Nephron (organoid): ENCODE results near the gene DLL3.
A peak's percentile ranks its signal among the peaks of the same experiment; 100 is the strongest.
"Not testable (repeated sequence)": the region's sequence is repeated elsewhere in the genome, so short reads cannot be mapped to it uniquely, and the experiment has no call there.

ENCODE experiments used
- H3K27ac Mint-ChIP-seq, 3 experiments: 2 replicates each; pipeline ENCODE4 v1.8.0; 2020; ENCODE audit warnings: mixed read lengths in 3 of 3, mild to moderate bottlenecking in 2 of 3, moderate library complexity in 1 of 3
- H3K27me3 Mint-ChIP-seq: 2 replicates; pipeline ENCODE4 v1.8.0; 2021; ENCODE audit warnings: low read depth, mild to moderate bottlenecking, moderate library complexity, mixed read lengths
- H3K36me3 Mint-ChIP-seq: 2 replicates; pipeline ENCODE4 v1.8.0; 2020; ENCODE audit warnings: low read depth, mixed read lengths
- H3K4me1 Mint-ChIP-seq: 2 replicates; pipeline ENCODE4 v1.8.0; 2020; ENCODE audit warnings: mixed read lengths
- H3K4me3 Mint-ChIP-seq, 3 experiments: 2 replicates each; pipeline ENCODE4 v1.8.0; 2020; ENCODE audit warnings: mild to moderate bottlenecking in 3 of 3, mixed read lengths in 3 of 3, moderate library complexity in 2 of 3
- H3K9me3 Mint-ChIP-seq: 2 replicates; pipeline ENCODE4 v1.8.0; 2020; ENCODE audit warnings: mixed read lengths
- CTCF ChIP-seq, 3 experiments: fragments of 200-600 bp; sonication (generic); IDR thresholded peaks; one replicate each; pipeline ENCODE4 v1.5.0; 2021; ENCODE audit warnings: antibody characterized with exemption in 3 of 3; ENCODE audit not compliant: unreplicated experiment in 3 of 3

Gene DLL3

GRCh38 chr19:39472746-39473442 is 25.9 kb upstream of the DLL3 start:
- no peak overlapping the region for H3K4me3 Mint-ChIP-seq
- peaks cover 65% of the 10 kb centered on the region for H3K36me3 Mint-ChIP-seq
- H3K4me1 Mint-ChIP-seq: no peaks in the 10 kb centered on the region

GRCh38 chr19:39473443-39473960 is 25.2 kb upstream of the DLL3 start:
- Mint-ChIP-seq H3K4me3 (no peak overlapping the region), H3K9me3 (no peaks in the 10 kb centered on the region), H3K36me3 (peaks cover 61% of the 10 kb centered on the region), H3K27ac (no peak overlapping the region), H3K27me3 (no peaks in the 10 kb centered on the region), H3K4me1 (no peaks in the 10 kb centered on the region)
- TF ChIP-seq CTCF (IDR thresholded peaks at IDR 0.05; ENCODE audit: unreplicated experiment in 3 of 3): no peak

More at GRCh38 chr19:39472746-39473442, 25.9 kb upstream of the DLL3 start:
- Mint-ChIP-seq H3K9me3 (no peaks in the 10 kb centered on the region), H3K27ac (no peak overlapping the region), H3K27me3 (no peaks in the 10 kb centered on the region)
- TF ChIP-seq CTCF (IDR thresholded peaks at IDR 0.05; ENCODE audit: unreplicated experiment in 3 of 3): no peak

DNA sequence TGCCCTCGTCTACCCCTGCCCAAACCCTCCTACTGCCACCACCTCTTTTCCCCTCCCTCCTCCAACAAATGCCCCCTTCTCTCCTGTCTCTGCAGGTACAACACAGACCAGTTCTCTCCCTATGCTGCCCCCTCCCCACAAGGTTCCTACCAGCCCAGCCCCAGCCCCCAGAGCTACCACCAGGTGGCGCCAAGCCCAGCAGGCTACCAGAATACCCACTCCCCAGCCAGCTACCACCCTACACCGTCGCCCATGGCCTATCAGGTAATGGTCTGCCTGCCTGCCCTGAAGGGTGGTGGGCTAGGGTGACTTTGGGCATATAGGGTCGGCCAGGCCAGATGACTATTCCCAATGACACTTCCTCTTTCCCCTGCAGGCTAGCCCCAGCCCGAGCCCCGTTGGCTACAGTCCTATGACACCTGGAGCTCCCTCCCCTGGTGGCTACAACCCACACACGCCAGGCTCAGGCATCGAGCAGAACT is 24.6 kb upstream of the DLL3 start:
- peaks cover 54% of the 10 kb centered on the region for H3K36me3 Mint-ChIP-seq
- peak; percentile 62 to 65 (median 64) for TF ChIP-seq CTCF (IDR thresholded peaks at IDR 0.05; ENCODE audit: unreplicated experiment in 3 of 3)
- no peaks in the 10 kb centered on the region for H3K9me3 Mint-ChIP-seq
- H3K27me3 Mint-ChIP-seq: no peaks in the 10 kb centered on the region
- H3K4me1 Mint-ChIP-seq: no peaks in the 10 kb centered on the region
- no peak overlapping the region for H3K4me3 Mint-ChIP-seq
- H3K27ac Mint-ChIP-seq: no peak overlapping the region

GRCh38 chr19:39475748-39476147 is 23.0 kb upstream of the DLL3 start:
- H3K9me3 Mint-ChIP-seq: no peaks in the 10 kb centered on the region

DNA sequence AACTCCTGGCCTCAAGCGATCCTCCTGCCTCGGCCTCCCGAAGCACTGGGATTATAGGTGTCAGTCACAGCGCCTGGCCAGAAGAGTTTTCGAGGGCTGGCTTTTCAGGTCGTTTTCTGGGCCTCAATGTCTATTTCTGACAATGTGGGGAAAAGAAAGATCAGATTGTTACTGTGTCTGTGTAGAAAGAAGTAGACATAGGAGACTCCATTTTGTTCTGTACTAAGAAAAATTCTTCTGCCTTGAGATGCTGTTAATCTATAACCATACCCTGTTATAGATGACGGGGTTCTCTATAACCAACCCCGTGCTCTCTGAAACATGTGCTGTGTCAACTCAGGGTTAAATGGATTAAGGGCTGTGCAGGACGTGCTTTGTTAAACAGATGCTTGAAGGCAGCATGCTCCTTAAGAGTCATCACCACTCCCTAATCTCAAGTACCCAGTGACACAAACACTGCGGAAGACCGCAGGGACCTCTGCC is 19.4 kb upstream of the DLL3 start:
- peaks cover 23% of the 10 kb centered on the region for H3K4me1 Mint-ChIP-seq
- peak overlapping the region; percentile 90 to 96 (median 92) for H3K4me3 Mint-ChIP-seq
- H3K27me3 Mint-ChIP-seq, H3K9me3 Mint-ChIP-seq: not testable (repeated sequence)
- peak overlapping the region; percentile 90 to 97 (median 97) for H3K27ac Mint-ChIP-seq
- H3K36me3 Mint-ChIP-seq: peaks cover 28% of the 10 kb centered on the region

More at GRCh38 chr19:39475748-39476147, 23.0 kb upstream of the DLL3 start:
- no peak for TF ChIP-seq CTCF (IDR thresholded peaks at IDR 0.05; ENCODE audit: unreplicated experiment in 3 of 3)
- no peak overlapping the region for H3K4me3 Mint-ChIP-seq
- H3K27me3 Mint-ChIP-seq: no peaks in the 10 kb centered on the region
- H3K36me3 Mint-ChIP-seq: peaks cover 42% of the 10 kb centered on the region
- H3K27ac Mint-ChIP-seq: no peak overlapping the region
- peaks cover 12% of the 10 kb centered on the region for H3K4me1 Mint-ChIP-seq

DNA sequence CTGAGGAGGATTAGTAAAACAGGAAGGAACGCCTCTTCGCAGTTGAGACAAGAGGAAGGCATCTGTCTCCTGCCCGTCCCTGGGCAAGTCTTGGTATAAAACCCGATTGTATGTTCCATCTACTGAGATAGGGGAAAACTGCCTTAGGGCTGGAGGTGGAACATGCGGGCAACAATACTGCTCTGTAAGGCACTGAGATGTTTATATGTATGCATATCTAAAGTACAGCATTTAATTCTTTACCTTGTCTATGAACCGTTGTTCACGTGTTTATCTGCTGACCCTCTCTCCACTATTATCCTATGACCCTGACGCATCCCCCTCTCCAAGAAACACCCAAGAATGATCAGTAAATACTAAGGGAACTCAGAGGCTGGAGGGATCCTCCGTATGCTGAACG is 18.8 kb upstream of the DLL3 start:
- H3K4me1 Mint-ChIP-seq: peaks cover 23% of the 10 kb centered on the region
- TF ChIP-seq CTCF (IDR thresholded peaks at IDR 0.05; ENCODE audit: unreplicated experiment in 3 of 3): no peak
- H3K27ac Mint-ChIP-seq: peak overlapping the region; percentile 90 to 97 (median 97)
- no peaks in the 10 kb centered on the region for H3K9me3 Mint-ChIP-seq
- H3K36me3 Mint-ChIP-seq: peaks cover 22% of the 10 kb centered on the region
- peak overlapping the region; percentile 90 to 96 (median 92) for H3K4me3 Mint-ChIP-seq
- no peaks in the 10 kb centered on the region for H3K27me3 Mint-ChIP-seq
